SK-N-SH treated with all-trans-retinoic acid at 6 μM for 48 hours (cell line): ENCODE results near the gene SH3RF1.
A peak's percentile ranks its signal among the peaks of the same experiment; 100 is the strongest.

Source experiments
- ATAC-seq: fragments of 200-7000 bp; cut with Tn5 transposase; 3 replicates; pipeline ENCODE4 v1.9.1; 2020; ENCODE audit warnings: mild to moderate bottlenecking, moderate library complexity
- ARNTL ChIP-seq: fragments of 450-650 bp; formaldehyde crosslinking; IDR thresholded peaks from 2 replicates; pipeline ENCODE4 v1.5.0; 2020; ENCODE audit warnings: low read depth, mild to moderate bottlenecking, moderate library complexity, borderline replicate concordance
- BACH2 ChIP-seq: fragments of 250-450 bp; sonication (Bioruptor Pico); IDR thresholded peaks from 2 replicates; pipeline ENCODE4 v1.9.0; 2021; ENCODE audit warnings: mild to moderate bottlenecking, borderline replicate concordance
- CSDC2 ChIP-seq: fragments of 250-450 bp; sonication (Bioruptor Pico); IDR thresholded peaks from 2 replicates; pipeline ENCODE4 v1.5.0; 2020; ENCODE audit warnings: mild to moderate bottlenecking, moderate library complexity
- ESRRG ChIP-seq: fragments of 250-450 bp; sonication (Bioruptor Pico); IDR thresholded peaks from 2 replicates; pipeline ENCODE4 v1.6.1; 2021; ENCODE audit warnings: mild to moderate bottlenecking
- GLIS3 ChIP-seq: fragments of 250-450 bp; sonication (Bioruptor Pico); IDR thresholded peaks from 2 replicates; pipeline ENCODE4 v1.5.0; 2020; ENCODE audit warnings: mild to moderate bottlenecking, moderate library complexity
- ISL1 ChIP-seq: fragments of 250-450 bp; sonication (Bioruptor Pico); IDR thresholded peaks from 2 replicates; pipeline ENCODE4 v2.1.2; 2022; ENCODE audit warnings: mild to moderate bottlenecking, moderate library complexity
- OSR1 ChIP-seq: fragments of 250-450 bp; sonication (Bioruptor Pico); IDR thresholded peaks from 2 replicates; pipeline ENCODE4 v1.8.0; 2022; ENCODE audit warnings: moderate library complexity, mild to moderate bottlenecking, inconsistent platforms
- RARB ChIP-seq: fragments of 250-450 bp; sonication (Bioruptor Pico); IDR thresholded peaks from 2 replicates; pipeline ENCODE4 v1.8.0; 2021; ENCODE audit warnings: mild to moderate bottlenecking, moderate library complexity
- SNAI2 ChIP-seq: fragments of 250-450 bp; sonication (Bioruptor Pico); IDR thresholded peaks from 2 replicates; pipeline ENCODE4 v1.5.0; 2020; ENCODE audit warnings: mild to moderate bottlenecking, moderate library complexity
- TCF4 ChIP-seq: fragments of 250-450 bp; sonication (Bioruptor Pico); IDR thresholded peaks from 2 replicates; pipeline ENCODE4 v1.8.0; 2021; ENCODE audit warnings: mild to moderate bottlenecking, moderate library complexity, borderline replicate concordance
- TOX ChIP-seq: fragments of 250-450 bp; sonication (Bioruptor Pico); IDR thresholded peaks from 2 replicates; pipeline ENCODE4 v1.8.0; 2021; ENCODE audit warnings: mild to moderate bottlenecking, moderate library complexity, borderline replicate concordance
- ZC3H10 ChIP-seq: fragments of 250-450 bp; sonication (Bioruptor Pico); IDR thresholded peaks from 2 replicates; pipeline ENCODE4 v1.5.1; 2021; ENCODE audit warnings: mild to moderate bottlenecking, moderate library complexity
- ZFP3 ChIP-seq: fragments of 250-450 bp; sonication (Bioruptor Pico); IDR thresholded peaks from 2 replicates; pipeline ENCODE4 v1.5.0; 2020; ENCODE audit warnings: mild to moderate bottlenecking, moderate library complexity
- ZFP30 ChIP-seq: fragments of 450-650 bp; formaldehyde crosslinking; IDR thresholded peaks from 2 replicates; pipeline ENCODE4 v1.5.0; 2022; ENCODE audit warnings: mild to moderate bottlenecking, moderate library complexity
- ZNF8 ChIP-seq: fragments of 450-650 bp; formaldehyde crosslinking; IDR thresholded peaks from 2 replicates; pipeline ENCODE4 v1.5.0; 2020; ENCODE audit warnings: mild to moderate bottlenecking, moderate library complexity
- TF ChIP-seq, protein P1 (sequence below): fragments of 250-450 bp; sonication (Bioruptor Pico); IDR thresholded peaks from 2 replicates; pipeline ENCODE4 v1.5.0; 2020; ENCODE audit warnings: mild to moderate bottlenecking, moderate library complexity
- TF ChIP-seq, protein P2 (sequence below): fragments of 250-450 bp; sonication (Bioruptor Pico); IDR thresholded peaks from 2 replicates; pipeline ENCODE4 v1.5.1; 2020; ENCODE audit warnings: low read depth, mild to moderate bottlenecking, moderate library complexity
- TF ChIP-seq, protein P3 (sequence below): fragments of 250-450 bp; sonication (Bioruptor Pico); IDR thresholded peaks from 2 replicates; pipeline ENCODE4 v1.5.1; 2021; ENCODE audit warnings: mild to moderate bottlenecking, moderate library complexity
- TF ChIP-seq, protein P4 (sequence below): fragments of 250-450 bp; sonication (Bioruptor Pico); IDR thresholded peaks from 2 replicates; pipeline ENCODE4 v1.8.0; 2020; ENCODE audit warnings: mild to moderate bottlenecking, moderate library complexity, borderline replicate concordance
- TF ChIP-seq, protein P5 (sequence below): fragments of 250-450 bp; sonication (Bioruptor Pico); IDR thresholded peaks from 2 replicates; pipeline ENCODE4 v1.8.0; 2021; ENCODE audit warnings: low read depth, mild to moderate bottlenecking, moderate library complexity, borderline replicate concordance

SH3RF1 gene

DNA sequence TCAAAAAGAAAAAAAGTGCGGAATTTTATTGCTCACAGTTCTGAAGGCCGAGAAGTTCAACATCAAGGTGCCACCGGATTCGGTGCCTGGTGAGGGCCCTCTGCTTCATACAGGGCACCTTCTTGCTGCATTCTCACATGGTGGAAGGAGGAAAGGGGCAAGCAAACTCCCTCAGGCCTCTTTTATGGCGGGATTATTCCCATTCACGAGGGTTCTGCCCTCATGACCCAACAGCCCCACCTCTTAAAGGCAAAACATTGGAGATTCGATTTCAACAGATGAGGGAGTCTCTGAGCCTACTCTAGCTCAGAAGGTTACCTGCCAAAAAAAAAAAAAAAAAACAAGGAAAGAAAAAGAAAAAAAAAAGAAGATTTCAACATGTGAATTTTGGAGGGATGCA, 196.6 kb downstream of the SH3RF1 start (continued):
- TF ChIP-seq, protein P1, sequence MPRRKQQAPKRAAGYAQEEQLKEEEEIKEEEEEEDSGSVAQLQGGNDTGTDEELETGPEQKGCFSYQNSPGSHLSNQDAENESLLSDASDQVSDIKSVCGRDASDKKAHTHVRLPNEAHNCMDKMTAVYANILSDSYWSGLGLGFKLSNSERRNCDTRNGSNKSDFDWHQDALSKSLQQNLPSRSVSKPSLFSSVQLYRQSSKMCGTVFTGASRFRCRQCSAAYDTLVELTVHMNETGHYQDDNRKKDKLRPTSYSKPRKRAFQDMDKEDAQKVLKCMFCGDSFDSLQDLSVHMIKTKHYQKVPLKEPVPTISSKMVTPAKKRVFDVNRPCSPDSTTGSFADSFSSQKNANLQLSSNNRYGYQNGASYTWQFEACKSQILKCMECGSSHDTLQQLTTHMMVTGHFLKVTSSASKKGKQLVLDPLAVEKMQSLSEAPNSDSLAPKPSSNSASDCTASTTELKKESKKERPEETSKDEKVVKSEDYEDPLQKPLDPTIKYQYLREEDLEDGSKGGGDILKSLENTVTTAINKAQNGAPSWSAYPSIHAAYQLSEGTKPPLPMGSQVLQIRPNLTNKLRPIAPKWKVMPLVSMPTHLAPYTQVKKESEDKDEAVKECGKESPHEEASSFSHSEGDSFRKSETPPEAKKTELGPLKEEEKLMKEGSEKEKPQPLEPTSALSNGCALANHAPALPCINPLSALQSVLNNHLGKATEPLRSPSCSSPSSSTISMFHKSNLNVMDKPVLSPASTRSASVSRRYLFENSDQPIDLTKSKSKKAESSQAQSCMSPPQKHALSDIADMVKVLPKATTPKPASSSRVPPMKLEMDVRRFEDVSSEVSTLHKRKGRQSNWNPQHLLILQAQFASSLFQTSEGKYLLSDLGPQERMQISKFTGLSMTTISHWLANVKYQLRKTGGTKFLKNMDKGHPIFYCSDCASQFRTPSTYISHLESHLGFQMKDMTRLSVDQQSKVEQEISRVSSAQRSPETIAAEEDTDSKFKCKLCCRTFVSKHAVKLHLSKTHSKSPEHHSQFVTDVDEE (CRISPR knock-in tag) = no peak
- TF ChIP-seq RARB (CRISPR knock-in tag) (no peak), ZC3H10 (CRISPR knock-in tag) (no peak), ZNF8 (CRISPR knock-in tag) (no peak), CSDC2 (no peak), OSR1 (CRISPR knock-in tag) (no peak), GLIS3 (no peak), ESRRG (CRISPR knock-in tag) (no peak)
- TF ChIP-seq, protein P2, sequence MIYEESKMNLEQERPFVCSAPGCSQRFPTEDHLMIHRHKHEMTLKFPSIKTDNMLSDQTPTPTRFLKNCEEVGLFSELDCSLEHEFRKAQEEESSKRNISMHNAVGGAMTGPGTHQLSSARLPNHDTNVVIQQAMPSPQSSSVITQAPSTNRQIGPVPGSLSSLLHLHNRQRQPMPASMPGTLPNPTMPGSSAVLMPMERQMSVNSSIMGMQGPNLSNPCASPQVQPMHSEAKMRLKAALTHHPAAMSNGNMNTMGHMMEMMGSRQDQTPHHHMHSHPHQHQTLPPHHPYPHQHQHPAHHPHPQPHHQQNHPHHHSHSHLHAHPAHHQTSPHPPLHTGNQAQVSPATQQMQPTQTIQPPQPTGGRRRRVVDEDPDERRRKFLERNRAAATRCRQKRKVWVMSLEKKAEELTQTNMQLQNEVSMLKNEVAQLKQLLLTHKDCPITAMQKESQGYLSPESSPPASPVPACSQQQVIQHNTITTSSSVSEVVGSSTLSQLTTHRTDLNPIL = no peak

DNA sequence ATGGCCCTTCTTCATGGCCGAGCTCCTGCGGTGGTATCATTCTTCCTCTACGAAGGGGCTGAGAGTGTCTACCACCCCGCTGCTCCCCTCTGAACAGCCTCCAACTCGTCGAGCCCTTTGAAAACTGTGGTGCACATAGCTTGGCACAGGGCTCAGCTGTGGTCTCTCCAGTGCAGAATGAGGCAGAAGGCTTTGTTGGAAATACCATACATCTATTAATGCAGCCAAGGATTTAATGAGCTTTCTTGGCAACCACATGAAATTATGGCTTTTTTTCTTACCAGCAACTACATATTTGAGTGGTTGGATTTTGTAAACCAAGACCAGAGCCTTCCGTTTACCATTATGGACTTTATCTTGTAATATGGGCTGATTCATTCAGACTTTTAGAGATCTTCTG, 199.0 kb downstream of the SH3RF1 start:
- no peak for ATAC-seq
- no peak for TF ChIP-seq TOX

DNA sequence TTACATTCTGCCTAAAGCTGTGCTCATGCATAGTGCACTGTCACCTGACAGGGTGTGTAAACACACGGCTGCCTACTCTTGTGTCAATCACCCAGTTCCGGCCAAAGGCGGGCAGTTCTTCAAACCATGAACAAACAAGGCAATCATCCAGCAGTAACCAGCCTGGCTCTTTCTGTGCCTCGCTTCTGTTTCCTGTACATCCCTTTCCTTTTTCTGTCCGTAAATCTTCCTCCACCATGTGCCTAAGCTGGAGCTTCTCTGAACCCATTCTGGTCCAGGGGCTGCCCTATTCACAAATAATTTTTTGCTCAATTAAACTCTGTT, 199.9 kb downstream of the SH3RF1 start:
- no peak for ATAC-seq
- TF ChIP-seq, protein P3, sequence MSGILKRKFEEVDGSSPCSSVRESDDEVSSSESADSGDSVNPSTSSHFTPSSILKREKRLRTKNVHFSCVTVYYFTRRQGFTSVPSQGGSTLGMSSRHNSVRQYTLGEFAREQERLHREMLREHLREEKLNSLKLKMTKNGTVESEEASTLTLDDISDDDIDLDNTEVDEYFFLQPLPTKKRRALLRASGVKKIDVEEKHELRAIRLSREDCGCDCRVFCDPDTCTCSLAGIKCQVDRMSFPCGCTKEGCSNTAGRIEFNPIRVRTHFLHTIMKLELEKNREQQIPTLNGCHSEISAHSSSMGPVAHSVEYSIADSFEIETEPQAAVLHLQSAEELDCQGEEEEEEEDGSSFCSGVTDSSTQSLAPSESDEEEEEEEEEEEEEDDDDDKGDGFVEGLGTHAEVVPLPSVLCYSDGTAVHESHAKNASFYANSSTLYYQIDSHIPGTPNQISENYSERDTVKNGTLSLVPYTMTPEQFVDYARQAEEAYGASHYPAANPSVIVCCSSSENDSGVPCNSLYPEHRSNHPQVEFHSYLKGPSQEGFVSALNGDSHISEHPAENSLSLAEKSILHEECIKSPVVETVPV (CRISPR knock-in tag) = no peak
- TF ChIP-seq OSR1 (CRISPR knock-in tag) (no peak), CSDC2 (no peak), SNAI2 (CRISPR knock-in tag) (no peak), ZC3H10 (CRISPR knock-in tag) (no peak), BACH2 (CRISPR knock-in tag) (no peak), GLIS3 (no peak)
- TF ChIP-seq, protein P2 = no peak

DNA sequence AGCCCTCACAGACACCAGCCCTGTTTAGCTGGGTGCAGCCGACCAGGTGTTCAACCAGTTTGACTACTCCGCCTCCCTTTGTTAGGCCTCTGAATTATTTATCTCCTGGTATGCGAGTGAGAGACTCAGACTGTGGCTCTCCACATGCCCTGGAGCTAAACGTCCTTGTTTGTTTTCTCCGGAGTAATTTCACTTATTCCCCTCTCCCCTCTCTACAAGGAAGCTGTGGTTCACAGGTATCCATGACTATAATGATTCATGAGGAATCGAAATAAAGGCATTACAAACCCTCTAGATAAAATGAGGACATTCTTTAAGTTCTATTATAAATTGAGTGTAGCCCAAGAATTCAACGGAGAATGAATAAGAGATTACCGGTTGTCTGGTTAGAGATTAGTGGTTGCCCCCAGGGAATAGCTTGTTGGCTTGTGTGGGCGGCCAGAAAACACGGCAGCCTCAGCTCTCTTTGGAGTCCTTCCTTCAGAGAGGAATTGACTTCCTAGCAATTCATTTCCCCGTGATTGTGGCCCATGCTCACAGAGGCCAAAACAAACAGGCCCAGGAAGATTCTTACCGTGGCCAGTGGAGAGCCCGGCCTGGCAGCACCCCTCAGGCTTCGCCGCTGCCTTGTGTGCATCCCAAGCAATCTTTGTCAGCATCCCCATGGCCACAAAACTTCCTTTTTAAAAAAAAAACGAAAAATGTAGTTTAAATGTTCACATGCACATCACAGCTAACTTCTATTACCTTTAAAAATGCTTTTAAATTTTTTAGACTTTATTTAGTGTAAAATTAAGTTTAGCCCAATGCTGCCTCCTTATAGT, 200.5 kb downstream of the SH3RF1 start:
- no peak for ATAC-seq
- TF ChIP-seq ISL1 = peak; percentile 67
- no peak for TF ChIP-seq TOX

DNA sequence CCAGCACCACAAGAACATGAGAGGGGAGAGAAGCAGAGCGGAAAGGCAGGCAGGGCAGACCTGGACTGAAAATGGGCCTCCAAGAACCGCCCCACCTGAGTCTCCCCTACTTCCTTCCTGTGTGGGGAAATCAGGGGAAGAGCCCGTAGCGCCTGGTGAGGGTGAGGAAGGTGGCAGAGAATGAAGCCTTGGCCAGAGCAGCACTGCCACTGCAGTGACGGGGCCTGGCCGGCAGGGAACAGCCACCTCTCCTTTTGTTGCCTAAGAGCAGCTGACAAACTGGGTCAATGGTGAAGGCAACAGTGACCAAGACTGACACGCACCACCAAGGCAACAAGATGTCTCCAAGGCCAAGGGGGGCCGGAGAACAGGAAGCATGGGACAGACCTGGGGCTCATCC, 202.3 kb downstream of the SH3RF1 start:
- no peak for ATAC-seq
- TF ChIP-seq ZC3H10 (CRISPR knock-in tag) (no peak), ISL1 (no peak), SNAI2 (CRISPR knock-in tag) (no peak), TOX (no peak), RARB (CRISPR knock-in tag) (no peak), ZFP3 (CRISPR knock-in tag) (no peak), TCF4 (CRISPR knock-in tag) (no peak), GLIS3 (no peak)

GRCh38 chr4:169066934-169067333, 203.8 kb downstream of the SH3RF1 start:
- ATAC-seq = no peak
- TF ChIP-seq, protein P4, sequence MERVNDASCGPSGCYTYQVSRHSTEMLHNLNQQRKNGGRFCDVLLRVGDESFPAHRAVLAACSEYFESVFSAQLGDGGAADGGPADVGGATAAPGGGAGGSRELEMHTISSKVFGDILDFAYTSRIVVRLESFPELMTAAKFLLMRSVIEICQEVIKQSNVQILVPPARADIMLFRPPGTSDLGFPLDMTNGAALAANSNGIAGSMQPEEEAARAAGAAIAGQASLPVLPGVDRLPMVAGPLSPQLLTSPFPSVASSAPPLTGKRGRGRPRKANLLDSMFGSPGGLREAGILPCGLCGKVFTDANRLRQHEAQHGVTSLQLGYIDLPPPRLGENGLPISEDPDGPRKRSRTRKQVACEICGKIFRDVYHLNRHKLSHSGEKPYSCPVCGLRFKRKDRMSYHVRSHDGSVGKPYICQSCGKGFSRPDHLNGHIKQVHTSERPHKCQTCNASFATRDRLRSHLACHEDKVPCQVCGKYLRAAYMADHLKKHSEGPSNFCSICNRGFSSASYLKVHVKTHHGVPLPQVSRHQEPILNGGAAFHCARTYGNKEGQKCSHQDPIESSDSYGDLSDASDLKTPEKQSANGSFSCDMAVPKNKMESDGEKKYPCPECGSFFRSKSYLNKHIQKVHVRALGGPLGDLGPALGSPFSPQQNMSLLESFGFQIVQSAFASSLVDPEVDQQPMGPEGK (CRISPR knock-in tag) = no peak
- TF ChIP-seq ARNTL = no peak
- TF ChIP-seq, protein P2 = no peak
- TF ChIP-seq OSR1 (CRISPR knock-in tag) = no peak
- TF ChIP-seq ZFP30 (CRISPR knock-in tag) = no peak
- no peak for TF ChIP-seq TOX
- TF ChIP-seq, protein P5, sequence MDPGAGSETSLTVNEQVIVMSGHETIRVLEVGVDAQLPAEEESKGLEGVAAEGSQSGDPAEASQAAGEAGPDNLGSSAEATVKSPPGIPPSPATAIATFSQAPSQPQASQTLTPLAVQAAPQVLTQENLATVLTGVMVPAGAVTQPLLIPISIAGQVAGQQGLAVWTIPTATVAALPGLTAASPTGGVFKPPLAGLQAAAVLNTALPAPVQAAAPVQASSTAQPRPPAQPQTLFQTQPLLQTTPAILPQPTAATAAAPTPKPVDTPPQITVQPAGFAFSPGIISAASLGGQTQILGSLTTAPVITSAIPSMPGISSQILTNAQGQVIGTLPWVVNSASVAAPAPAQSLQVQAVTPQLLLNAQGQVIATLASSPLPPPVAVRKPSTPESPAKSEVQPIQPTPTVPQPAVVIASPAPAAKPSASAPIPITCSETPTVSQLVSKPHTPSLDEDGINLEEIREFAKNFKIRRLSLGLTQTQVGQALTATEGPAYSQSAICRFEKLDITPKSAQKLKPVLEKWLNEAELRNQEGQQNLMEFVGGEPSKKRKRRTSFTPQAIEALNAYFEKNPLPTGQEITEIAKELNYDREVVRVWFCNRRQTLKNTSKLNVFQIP (CRISPR knock-in tag) = no peak
